IPS-18c (cell line): Measurements from ENCODE around the gene NTSR1.

Source experiments
- H3K4me3 ChIP-seq: 2 replicates; pipeline ENCODE4 v1.7.0; 2013; ENCODE audit warnings: low read depth, mild to moderate bottlenecking, low read length, moderate library complexity; ENCODE audit not compliant: insufficient read depth
- H3K9me3 ChIP-seq: one replicate; pipeline ENCODE4 v1.6.1; 2013; ENCODE audit warnings: mild to moderate bottlenecking, low read length, moderate library complexity; ENCODE audit not compliant: control insufficient read depth, insufficient read depth

Gene NTSR1

GRCh38 chr20:62700261-62700930, 8.2 kb upstream of the NTSR1 start:
- H3K9me3 ChIP-seq = no peaks in the 10 kb centered on the region
- no peak overlapping the region for H3K4me3 ChIP-seq

GRCh38 chr20:62701161-62702012, 7.2 kb upstream of the NTSR1 start:
- no peaks in the 10 kb centered on the region for H3K9me3 ChIP-seq
- H3K4me3 ChIP-seq = no peak overlapping the region

- Histone ChIP-seq H3K4me3 (no peak overlapping the region), H3K9me3 (no peaks in the 10 kb centered on the region)
Observed at GRCh38 chr20:62702013-62702300, 6.7 kb upstream of the NTSR1 start.

- Histone ChIP-seq H3K9me3 (no peaks in the 10 kb centered on the region), H3K4me3 (no peak overlapping the region)
Observed at GRCh38 chr20:62702895-62703852, 5.5 kb upstream of the NTSR1 start.

- H3K4me3 ChIP-seq = no peak overlapping the region
- no peaks in the 10 kb centered on the region for H3K9me3 ChIP-seq
Observed at GRCh38 chr20:62703853-62704228, 4.8 kb upstream of the NTSR1 start.

GRCh38 chr20:62704341-62704948, 4.2 kb upstream of the NTSR1 start:
- Histone ChIP-seq H3K4me3 (no peak overlapping the region), H3K9me3 (no peaks in the 10 kb centered on the region)

- H3K4me3 ChIP-seq = no peak overlapping the region
Observed at GRCh38 chr20:62705627-62706026, 3.0 kb upstream of the NTSR1 start.

GRCh38 chr20:62706344-62706743, 2.3 kb upstream of the NTSR1 start:
- Histone ChIP-seq H3K4me3 (no peak overlapping the region), H3K9me3 (no peaks in the 10 kb centered on the region)

More at GRCh38 chr20:62705627-62706026, 3.0 kb upstream of the NTSR1 start:
- H3K9me3 ChIP-seq = no peaks in the 10 kb centered on the region

GRCh38 chr20:62706857-62707256, 1.8 kb upstream of the NTSR1 start:
- no peaks in the 10 kb centered on the region for H3K9me3 ChIP-seq
- H3K4me3 ChIP-seq = no peak overlapping the region

GRCh38 chr20:62707276-62707920, 1.2 kb upstream of the NTSR1 start:
- H3K4me3 ChIP-seq = no peak overlapping the region
- H3K9me3 ChIP-seq = no peaks in the 10 kb centered on the region

- Histone ChIP-seq H3K4me3 (peak overlapping the region; percentile 47), H3K9me3 (no peaks in the 10 kb centered on the region)
Observed at GRCh38 chr20:62707921-62708521, 615 bp upstream of the NTSR1 start.

GRCh38 chr20:62709537-62709905, 885 bp downstream of the NTSR1 start:
- Histone ChIP-seq H3K4me3 (peak overlapping the region; percentile 47), H3K9me3 (no peaks in the 10 kb centered on the region)

GRCh38 chr20:62710221-62710885, 1.7 kb downstream of the NTSR1 start:
- no peak overlapping the region for H3K4me3 ChIP-seq
- H3K9me3 ChIP-seq = no peaks in the 10 kb centered on the region

- Histone ChIP-seq H3K4me3 (no peak overlapping the region), H3K9me3 (no peaks in the 10 kb centered on the region)
Observed at GRCh38 chr20:62710886-62711702, 2.5 kb downstream of the NTSR1 start.

GRCh38 chr20:62711703-62712101, 3.1 kb downstream of the NTSR1 start:
- H3K4me3 ChIP-seq = no peak overlapping the region
- no peaks in the 10 kb centered on the region for H3K9me3 ChIP-seq
